CD4-positive, alpha-beta T cell treated with Interleukin-10 for 1 hour (primary cell): ENCODE data around the gene HTR3D.
"Not testable (repeated sequence)": the region's sequence is repeated elsewhere in the genome, so short reads cannot be mapped to it uniquely, and the experiment has no call there.

Experiments used
- DNase-seq: peaks from one replicate; pipeline ENCODE4 v3.0.0-alpha.2; 2020

Gene HTR3D, protein sequence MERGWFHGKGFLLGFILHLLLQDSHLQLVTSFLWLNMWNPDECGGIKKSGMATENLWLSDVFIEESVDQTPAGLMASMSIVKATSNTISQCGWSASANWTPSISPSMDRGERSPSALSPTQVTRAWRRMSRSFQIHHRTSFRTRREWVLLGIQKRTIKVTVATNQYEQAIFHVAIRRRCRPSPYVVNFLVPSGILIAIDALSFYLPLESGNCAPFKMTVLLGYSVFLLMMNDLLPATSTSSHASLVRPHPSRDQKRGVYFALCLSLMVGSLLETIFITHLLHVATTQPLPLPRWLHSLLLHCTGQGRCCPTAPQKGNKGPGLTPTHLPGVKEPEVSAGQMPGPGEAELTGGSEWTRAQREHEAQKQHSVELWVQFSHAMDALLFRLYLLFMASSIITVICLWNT

DNA sequence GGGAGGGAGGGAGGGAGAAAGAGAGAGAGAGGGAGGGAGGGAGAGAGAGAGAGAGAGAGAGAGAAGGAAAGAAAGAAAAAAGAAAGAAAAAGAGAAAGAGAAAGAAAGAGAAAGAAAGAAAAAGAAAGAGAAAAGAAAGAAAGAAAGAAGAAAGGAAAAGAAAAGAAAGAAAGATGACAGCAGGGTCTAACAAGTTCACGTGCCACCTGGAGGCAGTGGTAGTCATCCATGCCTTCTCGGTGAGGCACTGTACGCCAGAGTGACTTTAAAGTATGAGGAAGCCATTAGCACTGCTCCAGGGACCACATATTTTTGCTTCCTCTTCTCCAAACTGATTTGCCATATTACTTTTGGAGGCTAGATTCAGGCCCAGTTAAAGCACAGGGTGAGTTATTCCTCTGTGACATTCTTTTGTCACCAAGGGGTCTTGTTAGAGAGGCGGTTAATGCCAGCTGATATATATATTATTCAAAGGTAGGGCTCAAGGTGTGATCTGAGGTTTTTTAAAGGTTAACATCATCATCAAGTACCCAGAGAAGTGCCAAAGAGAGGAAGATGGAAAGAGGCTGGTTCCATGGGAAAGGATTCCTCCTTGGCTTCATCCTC, at the start of gene HTR3D:
HTR3D (plus strand) TSS at position 556 of the 606 bp plus-strand sequence; CDS start at position 556, 0 bp downstream.
- no peak for DNase-seq

DNA sequence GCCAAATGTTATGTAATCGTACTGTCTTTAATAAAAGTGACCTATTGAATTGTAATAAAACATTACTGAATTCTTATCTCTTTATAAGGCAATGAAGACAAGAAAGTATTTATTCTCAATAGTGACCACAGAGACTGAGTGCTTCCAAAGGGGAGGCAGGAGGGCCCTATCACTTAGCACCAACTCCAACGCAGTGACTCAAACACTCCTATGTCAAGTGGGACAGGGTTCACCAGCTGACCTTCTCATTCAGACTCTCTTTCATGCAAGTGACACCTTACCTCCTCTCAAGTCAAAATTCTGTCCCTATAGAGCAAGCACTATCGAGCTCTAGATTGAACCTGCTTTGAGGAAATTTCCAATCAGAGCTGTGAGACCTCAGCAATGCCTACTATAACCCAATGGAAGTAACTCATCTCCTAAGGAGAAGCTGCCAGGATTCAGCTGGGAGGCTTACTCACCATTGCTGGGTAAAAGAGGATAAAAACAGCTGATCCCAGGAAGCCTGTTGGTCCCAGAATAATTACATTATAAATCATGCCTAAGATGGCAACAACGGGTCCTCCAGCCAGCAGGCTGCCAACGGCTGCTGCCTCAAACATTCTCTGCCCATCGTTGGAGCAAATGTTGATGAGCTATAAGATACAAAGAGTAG, 49.4 kb upstream of the HTR3D start:
- DNase-seq: no peak

DNA sequence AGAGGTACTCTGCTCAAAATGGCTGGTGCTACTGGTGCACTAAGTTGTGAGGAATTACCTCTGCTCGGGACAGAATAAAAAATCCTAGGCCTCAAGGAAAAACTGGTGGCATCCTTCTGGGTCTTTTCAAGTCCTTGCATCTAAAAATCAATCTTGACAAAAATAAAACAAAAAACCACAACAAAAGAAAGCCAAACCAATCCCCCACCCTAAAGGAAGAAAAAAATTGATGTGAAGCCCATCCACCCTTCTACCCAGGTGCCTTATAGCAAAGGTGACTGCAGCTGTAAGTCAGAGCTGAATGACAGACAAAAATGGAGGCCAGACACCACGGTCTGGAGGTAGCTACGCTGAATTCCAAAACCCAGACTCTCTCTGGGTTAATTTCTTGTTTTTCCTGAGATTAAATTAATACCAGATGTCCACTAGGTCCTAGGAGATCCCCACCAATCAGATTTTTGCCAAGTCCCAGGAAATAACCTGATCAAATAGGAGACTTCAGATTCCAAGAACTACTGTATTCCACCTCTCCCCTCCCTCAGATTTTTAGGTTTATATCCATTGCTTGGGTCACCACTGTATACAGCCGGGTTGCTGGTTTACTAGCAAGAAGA, 47.3 kb upstream of the HTR3D start:
- no peak for DNase-seq

DNA sequence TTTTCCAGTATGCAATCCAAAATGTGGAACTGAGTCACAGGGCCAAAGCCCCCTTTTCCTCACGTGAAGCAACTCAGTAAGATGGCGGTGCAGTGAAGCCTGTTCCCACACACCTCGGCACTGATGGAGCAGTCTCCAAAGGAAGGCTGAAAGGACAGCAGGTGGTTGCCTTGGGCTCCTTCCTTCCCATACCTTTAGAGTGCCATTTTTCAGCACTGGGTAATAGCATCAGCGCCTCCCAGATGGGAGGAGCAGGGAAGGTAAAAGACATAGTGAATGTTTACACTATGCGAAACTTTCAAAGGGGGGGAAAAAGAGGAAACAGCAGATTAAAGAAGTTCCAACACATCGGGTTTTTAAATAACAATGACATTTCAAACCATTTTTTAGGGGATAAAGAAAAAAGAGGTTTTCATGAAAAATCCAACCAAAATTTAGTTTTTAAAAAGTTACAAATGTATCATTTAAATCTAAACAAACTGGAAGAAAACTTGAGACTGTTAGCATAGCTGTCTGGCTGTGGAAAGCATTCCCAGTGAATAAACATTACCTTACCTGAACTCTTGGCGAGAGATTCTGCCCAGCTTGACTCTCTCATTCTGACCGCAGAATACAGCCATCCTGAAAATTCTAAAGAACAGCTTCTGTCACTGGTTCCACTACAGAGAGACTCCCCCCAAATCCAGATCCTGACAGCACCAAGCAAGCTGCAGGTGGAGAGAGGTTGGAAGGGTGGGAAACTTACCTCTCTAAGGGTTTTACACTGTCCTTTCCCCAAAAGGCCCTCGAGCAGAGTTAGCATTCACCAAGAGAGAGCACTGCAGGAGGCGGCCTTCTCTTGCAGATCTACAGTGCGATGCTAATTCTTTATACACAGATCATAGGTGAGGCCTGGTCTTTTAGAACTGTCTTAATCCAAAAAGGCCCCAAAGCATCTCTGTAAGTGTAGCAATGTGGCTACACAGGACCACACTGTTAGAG, 46.5 kb upstream of the HTR3D start:
- DNase-seq: no peak

DNA sequence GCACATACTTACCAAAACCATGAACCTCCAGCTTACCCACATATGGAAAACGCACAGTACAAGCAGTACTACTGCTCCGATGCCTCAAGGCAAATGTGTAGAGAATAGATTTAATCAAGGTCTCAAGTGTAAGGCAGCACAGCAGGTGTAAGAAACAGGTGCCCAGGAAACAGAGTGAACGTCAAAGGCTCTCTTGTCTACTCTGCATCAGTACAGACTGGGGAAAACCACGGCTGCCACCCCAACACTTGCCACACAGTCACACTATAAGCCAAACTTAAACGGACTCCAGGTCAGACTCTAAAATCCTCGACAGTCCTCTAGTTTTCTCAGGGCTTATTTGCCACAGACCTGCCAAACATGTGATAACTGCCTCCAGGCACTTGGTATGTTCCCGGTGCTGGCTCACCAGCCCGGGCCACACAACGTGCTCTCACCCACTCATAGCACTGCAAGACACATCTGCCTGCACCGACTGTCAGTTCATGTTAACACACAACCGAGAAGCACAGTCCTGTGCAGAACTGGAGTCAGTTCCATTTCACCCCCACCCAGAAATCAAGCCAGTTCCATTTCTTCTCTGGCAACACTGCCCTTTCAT, 44.4 kb upstream of the HTR3D start:
- DNase-seq: no peak

DNA sequence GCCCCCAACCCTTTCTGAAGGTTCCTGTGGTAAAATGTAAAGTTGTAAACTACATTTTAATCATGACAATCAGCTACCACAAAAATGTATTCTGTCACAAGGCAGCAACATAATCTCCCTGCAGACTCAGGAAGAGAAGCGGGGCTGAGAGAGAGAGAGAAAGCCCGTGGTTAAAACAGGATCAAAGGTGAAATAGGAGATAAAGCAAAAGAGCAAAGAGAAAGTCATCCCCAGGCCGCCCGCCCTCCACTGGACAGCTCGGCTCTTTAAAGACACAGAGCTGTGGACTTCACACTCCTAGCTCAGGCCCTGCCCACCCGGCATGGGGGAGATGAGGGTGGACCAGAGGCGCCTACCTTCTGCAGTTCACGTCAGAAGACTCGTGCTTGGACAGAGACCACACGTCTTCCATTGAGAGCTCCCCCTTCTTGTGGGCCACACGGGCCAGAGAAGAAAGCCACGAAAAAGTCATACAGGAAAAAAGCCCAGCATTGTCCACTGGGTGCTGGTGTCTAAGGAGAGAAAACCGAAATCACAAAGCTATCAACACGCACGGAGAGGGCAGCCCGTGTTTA, 43.2 kb upstream of the HTR3D start:
- DNase-seq: no peak

DNA sequence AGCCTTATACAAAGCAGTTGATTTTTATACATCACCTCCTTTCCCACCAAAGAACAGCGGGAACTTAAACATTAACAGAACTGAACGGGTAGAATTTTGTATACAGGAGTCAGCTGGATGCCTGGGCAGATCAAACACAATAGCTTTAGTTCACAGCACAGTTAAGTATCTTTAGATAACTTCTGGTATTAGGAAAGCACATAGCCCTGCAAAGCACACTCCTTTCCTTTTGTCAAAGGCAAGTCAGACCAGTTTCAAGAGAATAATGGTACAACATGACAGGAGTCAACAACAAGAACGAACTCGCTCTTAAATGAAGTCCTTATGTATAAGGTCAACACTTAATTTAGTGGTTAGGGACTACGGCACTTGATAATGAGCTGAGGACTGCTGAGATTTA, 40.1 kb upstream of the HTR3D start:
- no peak for DNase-seq

DNA sequence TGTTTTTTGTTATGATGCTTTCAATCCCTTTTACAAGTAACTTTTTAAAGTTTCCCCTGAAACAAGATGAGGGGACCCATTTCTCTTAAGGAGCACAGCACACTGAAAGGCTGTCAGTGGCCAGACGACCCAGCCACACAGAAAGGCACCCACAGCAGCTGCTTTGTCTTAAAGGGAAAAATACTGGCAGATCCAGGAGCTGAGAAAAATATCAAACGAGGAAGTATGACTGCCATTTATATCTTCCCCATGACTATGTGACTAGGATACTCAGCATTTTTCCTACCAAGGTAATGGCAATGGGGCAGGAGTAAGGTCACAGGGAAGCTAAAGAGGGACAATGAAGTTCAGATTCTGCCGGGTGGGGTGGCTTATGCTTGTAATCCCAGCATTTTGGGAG, 29.8 kb upstream of the HTR3D start:
- no peak for DNase-seq

DNA sequence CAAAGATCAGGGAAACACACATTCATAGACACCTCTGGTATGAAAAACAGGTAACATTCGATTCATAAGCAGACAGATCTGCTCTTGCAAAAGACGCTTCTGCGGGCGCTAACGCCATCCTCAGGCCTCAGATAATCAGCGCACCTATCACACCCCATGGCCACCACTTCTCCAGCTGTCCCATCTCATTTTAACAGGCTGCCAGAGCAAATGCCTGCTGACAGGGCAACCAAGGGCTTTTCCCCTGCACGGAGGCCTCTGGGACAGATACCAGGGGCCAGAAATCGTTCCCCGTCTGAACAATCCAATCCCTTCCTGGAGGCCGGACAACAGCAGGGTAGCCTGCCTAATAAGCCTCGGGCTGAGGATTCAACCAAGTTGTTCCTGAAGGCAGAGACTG, 29.1 kb upstream of the HTR3D start:
- no peak for DNase-seq

DNA sequence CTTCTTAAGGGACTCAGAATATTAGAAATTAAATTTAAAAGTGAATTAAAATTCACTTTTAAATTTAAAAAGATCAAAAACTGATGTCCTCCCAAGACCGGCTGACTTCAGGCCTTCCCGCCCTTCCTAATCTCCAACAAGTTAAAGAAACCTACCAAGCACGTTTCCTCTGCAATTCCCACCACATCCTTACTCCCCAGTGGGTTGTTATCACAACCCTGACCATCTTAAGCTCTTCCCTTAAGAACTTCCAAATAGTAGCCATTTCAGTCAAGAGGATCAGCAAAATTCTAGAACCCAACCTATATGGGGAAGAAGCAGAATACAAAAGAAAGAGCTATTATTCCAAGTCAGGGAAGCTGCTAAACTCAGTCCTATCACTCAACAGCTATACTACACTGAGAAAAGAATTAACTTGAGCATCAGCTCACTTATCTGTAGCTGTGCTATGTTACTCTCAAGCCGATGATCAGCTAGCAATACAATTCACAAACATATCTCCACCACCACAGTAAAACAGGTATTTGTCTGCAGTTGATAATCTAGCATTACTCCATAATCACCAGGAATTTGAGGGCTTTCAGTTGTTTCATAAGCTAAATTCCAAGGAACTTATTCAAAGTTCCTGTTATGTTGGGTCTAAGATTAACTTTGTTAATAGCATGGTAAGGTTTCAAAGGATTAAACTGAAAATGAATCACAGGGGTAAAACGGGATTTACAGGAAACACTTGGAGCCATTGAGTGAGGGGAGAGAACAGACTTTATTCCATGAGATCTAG, 28.2 kb upstream of the HTR3D start:
- DNase-seq: no peak

DNA sequence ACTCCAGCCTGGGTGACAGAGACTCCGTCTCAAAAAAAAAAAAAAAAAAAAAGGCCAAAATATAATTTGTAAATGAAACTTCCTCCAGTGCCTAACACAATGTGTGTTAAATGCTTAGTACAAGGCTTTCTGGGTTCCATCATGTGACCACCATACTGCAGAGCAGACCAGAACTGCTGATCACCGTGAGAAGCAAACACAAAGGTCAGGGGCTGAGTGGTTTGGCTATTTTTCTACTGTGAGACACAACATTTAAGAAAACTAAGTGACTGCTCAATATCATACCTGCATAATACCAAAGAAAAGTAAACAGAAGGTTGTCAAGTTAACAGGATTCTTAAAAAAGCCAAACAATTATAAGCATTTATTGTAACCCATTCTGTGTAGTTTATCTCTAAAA, 27.1 kb upstream of the HTR3D start:
- no peak for DNase-seq

DNA sequence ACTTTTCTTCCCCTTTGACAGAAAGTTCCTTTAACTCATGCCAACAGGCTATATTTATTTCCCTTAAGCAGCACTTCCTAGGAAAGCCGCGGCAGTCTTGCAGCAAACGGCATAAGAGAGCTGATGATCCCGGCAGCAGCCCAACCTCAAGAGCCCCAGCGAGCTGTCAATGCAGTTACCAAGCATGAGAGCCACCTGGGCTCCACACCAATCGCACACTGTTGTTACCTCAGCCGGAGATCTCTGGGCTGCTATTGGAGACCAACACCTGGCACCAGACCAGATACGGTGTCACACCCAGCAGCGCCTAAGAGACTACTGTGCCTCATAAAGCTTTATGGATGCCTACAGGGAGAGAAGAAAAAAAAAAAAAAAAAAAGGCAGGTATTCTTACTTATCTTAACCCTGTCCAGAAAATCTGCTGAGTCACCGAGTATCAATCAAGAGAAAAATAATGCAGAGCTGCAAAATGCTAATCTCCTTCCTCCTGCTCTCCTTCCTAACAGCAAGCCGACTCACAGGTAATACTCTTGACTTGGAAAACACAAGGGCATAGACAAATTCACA, 25.5 kb upstream of the HTR3D start:
- DNase-seq: peak; percentile 3

DNA sequence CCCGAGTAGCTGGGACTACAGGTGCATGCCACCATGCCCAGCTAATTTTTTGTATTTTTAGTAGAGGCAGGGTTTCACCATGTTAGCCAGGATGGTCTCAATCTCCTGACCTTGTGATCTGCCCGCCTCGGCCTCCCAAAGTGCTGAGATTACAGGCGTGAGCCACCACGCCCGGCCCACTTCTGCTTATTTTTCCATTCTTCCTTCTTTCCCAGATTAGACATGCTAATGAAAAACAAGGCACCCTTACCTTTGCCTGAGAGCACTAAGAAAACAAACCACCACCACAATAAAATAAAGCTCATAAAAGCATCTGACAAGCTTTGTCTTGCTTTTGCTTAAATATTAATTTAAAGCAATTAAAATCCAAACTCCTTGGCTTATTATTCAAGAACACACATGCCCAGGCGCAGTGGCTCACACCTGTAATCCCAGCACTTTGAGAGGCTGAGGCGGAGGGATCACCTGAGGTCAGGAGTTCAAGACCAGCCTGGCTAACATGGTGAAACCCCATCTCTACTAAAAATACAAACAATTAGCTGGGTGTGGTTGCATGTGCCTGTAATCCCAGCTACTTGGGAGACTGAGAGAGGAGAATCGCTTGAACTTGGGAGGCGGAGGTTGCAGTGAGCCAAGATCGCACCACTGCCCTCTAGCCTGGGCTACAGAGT, 24.3 kb upstream of the HTR3D start:
- not testable (repeated sequence) for DNase-seq

DNA sequence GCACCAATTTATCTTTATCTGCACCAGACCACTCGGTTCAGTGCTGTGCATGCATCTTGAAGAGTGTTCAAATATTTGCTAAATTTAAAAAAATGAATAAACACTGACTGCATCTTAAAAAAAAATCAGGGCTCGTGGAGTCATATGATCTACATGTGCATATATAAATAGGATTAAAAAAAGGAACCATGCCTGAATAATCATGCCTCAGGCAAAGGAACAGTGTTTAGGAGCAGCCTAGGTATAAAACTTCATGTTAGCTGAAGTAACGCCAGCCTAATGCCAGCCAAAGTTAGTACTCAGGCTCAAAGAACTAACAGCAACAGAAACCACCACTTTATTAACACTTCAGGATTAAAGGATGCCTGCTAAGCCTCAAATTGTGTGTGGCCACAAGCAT, 23.4 kb upstream of the HTR3D start:
- no peak for DNase-seq

DNA sequence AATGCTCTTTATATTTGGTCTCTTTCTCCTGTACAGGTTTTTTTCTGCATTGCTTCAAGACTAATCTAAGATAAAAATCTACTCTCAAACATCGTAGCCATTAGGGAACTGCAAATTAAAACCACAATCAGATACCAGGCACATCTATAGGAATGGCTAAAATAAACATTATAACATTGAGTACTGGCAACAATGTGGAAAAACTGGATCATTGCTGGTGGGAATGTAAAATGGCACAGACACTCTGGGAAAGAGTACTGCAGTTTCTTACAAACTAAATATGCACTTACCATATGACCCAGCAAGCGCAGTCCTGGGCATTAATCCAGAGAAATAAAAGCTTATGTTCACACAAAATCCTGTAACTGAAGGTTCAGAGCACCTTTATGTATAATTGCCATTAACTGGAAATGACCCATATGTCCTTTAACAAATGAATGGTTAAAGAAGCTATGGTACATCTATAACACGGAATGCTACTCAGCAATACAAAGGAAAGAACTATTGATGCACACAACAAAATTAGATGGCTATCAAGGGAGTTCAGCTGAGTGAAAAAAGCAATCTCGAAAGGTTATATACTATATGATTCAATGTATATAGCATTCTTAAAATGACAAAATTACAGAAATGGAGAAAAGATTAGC, 20.2 kb upstream of the HTR3D start:
- no peak for DNase-seq

DNA sequence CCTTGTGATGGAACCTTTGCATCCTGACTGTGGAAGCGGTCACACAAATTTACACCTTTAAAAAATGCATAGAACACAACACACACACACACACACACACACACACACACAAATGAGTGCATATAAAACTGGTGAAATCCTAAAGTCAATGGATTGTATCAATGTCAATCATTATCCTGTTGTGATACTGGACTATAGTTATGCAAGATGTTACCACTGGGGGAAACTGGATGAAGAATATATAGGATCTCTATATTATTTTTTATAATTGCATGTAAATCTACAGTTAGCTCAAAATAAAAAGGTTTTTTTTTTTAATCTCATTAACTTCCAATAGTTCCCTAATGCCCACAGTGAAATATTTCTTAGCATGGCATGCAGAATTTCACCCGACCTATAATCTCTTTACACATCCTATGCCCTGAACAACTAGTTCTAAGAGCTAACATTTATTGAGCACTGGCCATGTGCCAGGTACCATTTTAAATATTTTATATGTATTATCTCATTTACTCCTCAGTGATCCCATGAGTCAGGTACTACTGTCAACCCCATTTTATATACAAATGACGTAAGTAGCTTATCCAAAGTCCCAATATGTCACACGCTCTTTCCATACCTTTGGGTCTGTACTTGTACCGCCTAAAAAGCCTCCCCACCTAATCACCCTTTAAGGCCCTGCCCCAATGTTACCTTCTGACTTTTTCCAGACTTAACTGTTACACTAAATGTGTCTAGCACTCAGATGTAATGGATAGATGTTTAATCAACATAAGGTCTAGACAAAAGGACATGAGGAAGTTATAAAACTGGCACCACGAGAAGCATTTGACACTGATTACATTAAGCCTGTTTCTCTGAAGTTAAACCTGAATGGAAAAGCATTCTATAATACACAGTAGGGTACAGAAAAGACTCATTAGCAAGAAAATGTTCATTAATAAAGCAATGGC, 19.3 kb upstream of the HTR3D start:
- DNase-seq: no peak

DNA sequence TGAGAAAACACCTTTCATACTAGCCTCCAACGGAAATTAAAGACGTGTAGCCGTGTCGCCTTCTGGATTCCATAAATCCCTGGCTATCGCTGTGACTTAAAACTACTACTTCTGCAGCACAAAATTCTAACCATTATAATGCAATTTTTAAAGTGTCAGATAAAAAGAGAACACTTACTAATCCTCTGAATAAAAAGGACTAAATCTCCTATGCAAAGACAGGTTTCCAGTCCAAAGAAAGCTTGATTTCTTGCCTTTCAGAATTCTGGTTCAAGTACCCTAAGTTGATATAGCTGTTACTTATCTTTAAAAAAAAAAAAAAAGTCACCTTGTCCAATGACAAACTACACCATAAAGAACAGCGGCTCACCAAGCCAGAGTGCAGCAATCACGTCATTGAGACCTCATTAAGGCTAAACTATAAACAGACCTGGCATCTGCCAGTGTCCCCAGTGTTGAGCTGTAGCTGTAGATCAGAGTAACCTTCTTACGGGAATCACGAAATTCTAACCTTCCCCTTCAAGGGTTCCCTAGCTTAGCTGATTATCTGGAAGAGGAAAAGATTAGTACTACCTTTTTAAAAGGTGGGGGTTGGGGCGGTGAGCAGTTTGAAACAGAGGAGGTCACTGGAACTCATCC, 16.0 kb upstream of the HTR3D start:
- no peak for DNase-seq

DNA sequence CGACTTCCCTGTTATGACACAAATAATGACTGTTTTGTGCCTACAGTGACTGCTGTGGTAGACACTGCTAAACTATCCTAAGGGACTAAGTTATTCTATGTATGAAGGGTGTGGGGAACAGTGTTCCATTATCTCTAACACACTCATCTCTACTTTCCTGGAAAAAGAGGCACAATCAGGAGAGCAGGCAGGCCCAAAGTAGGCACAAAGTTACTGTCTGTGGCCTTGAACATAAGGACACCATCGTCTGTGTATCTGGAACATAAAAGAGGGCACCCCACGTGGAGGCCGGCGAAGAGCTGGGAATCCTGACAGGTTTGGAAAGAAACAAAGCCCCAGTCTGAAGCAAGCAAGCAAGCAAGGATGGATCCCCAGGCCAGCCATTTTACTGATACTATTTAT, 15.4 kb upstream of the HTR3D start:
- DNase-seq: no peak
